Amniotic epithelial cell (primary cell): ENCODE results near the gene MOB1A.
"Not testable (repeated sequence)": the region's sequence is repeated elsewhere in the genome, so short reads cannot be mapped to it uniquely, and the experiment has no call there.

Experiments used
- DNase-seq: peaks from one replicate; pipeline ENCODE4 v3.0.0-alpha.2; 2010; ENCODE audit warnings: low read depth

MOB1A gene

DNA sequence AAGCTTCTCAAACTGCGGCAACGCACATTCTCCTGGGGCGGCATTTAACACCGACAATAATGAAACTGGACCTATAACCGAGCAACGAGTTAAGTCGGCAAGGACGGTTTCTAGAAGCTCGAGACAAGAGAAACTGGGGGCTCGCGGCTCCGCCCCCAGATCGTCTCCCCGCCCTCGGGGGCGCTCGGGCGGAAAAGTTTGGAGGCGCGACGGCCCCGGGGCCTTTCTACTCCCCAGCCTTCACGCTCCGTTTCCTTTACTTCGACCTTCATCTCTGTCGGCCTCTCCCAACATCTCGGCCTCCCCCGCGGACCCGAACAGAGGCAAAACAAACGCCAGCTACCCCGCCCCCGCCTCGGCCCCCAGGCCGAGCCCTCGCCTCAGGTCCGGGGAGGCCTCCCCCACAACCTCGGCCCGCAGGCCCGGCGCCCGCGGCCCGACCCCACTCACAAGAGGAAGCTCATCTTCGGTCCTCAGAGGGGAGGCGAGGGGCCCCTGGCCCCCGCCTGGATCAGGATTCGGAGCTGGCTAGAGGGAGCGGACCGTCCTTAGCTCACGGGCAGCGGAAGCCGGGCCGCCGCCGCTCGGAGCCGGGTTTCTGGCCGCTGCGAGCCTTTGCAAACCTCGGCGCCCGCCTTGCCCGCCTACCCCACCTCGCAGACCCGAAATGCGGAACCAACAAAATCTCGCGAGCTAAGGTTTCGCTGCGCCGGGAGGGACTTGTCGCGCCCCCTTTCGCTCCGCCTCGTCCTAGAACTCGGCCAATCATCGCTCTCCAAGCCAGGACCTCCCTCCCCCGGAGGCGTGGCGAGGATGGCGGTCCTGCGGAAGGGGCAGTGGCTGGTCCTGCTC lies at the start of gene MOB1A:
MOB1A (minus strand) TSS at position 669 of the 852 bp plus-strand sequence; CDS start at position 464, 205 bp downstream.
- peak; percentile 98 for DNase-seq

DNA sequence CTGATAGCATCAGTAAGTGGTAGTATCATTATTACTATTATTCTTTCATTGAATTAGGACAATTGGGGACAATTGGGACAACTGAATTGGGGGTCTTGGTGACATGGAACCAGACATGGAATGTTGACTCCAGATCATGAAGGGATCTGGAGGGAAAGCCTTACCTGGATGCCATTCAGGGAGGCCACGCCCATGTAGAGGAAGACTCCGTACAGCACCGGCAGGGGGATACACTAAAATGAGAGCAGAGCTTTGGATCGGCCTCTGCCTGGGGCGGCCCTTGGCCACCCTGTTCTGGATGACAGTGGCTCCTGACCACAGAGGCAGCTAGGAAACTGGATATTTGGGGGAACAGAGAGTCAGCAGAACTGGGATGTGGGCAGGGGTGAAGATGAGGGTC lies 49.0 kb upstream of the MOB1A start:
- DNase-seq = no peak

DNA sequence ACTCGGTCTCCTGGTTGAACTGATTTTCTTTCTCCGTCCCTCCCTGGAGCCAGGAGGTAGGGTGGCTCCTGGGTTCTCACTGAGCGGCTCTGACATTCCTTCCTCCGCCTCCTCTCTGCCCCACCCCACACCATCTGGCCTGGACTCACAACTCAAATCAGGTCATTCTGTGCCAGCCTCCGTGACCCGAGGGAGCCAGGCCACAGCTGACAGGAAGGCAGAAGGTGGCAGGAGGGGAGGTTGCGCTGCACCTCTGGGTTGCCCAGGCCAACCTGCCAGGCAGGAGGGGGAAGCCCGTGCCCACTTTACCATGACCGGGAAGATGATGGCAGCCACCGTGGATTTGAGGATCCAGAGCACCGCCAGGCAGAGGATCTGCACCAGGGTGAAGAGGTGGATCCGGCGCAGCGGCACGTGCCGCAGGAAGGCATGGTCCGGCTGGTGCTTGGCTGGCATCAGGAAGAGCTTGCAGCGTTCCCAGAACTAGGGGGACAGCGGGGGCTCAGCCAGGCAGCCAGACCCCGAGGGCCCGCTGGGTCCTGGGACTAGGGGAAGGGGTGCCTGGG lies 48.1 kb upstream of the MOB1A start:
- DNase-seq = no peak

DNA sequence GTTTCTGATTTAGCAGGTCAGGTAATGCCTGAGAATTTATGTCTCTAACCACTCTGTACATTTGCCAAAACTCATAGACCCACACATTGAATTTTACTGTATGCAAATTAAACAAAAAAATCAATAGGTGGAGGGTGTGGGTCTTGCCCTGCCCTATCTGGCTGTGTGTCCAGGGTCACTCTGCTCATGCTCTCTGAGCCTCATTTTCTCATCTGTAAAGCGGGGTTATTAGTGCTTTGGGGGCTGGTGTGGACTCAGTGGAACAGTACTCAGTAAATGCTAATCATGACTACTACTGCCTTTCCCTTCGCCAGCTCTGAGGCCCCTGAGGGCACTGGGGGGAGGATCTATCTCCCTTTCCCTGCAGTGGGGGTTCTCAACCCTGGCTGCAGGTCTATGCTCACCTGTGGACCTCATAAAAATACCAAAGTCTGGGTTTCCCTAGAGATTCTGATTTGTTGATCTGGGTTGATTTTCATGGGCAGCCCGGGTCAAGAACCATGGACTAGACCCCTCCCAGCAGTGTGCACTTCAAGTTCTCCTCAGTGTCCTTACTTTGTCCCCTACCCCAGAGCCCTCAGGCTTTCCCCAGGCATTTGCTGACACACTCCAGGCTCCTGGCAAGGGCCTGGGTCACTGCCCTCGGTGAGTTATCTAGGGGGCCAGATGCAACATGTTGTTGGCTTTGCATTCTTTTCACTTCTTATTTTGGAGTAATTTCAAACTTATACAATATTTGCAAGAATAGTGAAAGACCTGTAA lies 47.2 kb upstream of the MOB1A start:
- no peak for DNase-seq

GRCh38 chr2:74223941-74224770 lies 45.5 kb upstream of the MOB1A start:
- no peak for DNase-seq

DNA sequence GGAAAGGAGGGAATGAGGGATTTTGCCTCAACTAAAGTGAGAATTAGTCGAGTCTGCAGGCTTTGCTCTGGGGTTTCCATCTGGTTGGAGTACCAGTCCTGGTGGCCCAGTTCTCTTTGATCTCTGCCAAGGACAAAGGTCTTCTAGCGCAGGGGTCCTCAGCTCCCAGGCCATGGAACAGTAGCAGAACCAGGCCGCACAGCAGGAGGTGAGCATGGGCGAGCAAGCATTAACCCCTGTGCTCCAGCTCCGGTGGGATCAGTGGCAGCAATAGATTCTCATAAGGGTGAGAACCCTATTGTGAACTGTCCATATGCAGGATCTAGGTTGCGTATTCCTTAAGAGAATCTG lies 43.6 kb upstream of the MOB1A start:
- DNase-seq = no peak

GRCh38 chr2:74221604-74222299 lies 43.1 kb upstream of the MOB1A start:
- no peak for DNase-seq

DNA sequence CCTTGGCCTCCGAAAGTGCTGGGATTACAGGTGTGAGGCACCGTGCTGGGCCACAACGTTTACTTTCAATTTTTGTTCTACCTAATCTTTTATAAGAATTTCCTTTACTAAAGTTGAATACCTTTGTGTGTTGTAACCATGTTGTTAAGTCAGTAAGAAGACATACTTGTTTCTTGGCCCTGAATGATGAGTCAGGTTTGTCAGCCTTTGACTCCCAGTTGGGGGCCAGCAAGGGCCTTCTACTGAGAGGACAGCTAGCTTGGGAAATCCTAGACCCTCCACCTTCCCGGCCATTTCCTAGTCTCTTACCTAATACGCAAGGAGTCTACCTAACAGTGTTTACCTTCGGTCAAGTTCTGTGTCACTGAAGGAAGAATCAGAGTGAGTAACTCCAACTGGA lies 42.4 kb upstream of the MOB1A start:
- DNase-seq = peak; percentile 45

DNA sequence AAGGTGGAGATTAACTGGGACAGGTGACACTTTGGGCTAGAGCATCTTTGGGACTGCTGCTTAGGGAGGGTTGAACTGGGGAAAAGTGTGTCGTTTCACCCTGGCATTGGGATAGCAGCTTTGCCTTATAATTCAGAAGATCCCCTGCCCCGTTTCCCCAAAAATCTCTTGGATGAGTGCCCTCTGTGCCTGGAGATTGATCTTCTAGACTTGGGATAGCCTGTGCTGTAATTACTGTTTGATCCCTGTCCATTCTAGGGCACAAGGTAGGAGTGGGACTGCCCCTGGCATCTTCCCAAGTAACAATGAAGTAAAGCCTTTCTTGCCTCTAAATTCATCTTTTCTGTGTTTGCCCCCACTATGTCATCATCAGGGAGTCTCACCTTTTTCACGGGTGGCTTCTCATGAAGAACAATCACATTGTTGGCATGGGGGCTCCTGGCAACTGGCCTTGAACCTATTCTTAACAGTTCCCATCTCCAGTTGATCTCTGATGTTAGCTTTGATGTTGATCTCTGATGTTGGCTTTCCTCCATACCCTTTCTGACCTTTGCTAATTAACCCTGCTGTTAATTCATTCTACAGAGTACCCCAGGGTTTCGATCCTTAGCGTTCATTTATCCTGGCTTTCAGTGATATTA lies 41.3 kb upstream of the MOB1A start:
- no peak for DNase-seq

GRCh38 chr2:74216642-74217041 lies 38.0 kb upstream of the MOB1A start:
- no peak for DNase-seq

DNA sequence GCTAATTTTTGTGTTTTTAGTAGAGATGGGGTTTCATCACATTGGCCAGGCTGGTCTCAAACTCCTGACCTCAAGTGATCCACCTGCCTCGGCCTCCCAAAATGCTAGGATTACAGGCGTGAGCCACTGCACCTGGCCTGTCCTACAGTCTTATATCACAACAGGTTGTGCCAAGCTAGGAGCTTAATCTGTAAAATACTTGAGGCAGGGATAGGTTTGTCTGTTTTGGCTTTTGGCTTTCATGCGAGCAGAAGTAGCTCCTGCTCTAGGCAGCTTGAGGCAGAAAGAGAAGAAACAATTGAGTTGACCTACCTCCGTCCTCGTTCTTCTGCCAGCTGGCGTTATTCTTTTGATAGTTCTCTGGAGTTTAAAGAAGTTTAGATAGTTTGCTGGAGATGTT lies 37.1 kb upstream of the MOB1A start:
- not testable (repeated sequence) for DNase-seq

DNA sequence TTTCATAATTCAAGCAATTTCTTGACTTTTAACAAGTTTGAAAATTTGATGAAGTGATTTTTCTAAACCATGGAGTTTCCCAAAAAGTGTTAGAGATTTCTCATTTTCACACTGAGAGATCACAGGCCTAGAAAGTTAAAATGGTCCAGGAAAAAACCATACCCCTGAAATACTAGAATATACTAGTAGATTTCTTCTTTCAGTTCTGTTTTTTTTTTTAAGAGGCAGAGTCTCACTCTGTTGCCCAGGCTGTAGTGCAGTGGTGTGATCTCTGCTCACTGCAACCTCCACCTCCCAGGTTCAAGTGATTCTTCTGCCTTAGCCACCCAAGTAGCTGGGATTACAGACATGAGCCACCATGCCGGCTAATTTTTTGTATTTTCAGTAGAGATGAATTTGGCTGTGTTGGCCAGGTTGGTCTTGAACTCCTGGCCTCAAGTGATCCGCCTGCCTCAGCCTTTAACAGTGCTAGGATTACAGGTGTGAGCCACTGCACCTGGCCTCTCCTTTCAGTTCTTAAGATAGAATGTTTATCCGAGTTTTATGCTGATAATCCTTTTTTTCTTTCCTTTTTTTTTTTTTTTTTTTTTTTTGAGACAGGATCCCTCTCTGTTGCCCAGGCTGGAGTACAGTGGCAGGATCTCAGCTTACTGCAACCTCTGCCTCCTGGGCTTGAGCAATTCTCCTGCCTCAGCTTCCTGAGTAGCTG lies 34.2 kb upstream of the MOB1A start:
- no peak for DNase-seq

DNA sequence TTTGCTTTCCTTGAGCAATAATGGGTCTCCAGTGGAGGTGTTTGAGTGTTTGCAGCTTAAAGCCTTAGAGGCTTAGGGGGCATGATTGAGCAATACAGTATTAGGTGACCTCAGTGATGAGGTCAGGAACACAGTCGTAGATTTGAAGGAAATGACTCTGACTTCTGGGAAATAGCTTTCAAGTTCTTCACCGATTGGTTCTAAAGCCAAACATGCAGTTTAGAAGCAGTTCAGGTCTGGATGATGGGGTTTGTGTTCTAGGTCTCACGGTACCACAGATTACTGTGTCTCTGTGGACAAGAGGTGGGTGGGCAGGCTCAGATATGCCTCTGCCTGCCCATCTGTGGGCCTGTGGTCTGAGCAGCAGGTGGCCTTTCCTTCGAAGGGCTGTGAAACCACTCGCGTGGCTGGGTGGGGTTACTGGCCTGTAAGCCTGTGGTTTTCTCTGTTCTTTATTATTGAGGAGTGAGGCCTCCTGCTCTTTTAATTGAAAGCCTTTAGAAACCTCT lies 27.6 kb upstream of the MOB1A start:
- peak; percentile 83 for DNase-seq

DNA sequence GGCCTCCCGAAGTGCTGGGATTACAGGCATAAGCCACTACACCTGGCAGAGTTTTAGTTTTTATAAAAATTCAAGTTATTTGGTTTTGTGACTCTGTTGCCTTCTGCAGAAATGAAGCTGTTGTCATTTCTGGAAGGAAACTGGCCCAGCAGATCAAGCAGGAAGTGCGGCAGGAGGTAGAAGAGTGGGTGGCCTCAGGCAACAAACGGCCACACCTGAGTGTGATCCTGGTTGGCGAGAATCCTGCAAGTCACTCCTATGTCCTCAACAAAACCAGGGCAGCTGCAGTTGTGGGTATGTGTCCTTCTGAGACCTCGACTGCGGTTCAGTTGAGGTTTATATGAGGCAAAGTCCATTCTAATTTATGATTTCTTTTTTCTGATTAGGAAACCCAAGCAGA lies 26.9 kb upstream of the MOB1A start:
- DNase-seq = no peak

DNA sequence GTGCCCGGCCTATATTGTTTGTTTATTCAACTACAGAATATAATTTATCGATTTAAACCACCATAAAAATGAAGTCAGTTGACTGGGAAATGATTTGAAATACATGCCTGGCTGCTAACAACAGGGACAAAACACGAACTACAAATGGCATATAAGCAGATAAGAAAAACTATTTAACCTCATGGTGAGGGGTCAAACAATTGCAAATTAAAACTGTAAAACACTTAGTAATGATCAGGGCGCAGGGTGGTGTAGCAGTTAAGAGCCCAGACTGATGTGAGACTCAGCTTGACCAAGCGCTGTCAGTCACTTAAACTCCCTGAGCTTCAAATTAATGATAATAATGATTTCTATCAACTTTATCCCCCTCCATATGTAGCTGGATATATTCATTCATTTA lies 26.4 kb upstream of the MOB1A start:
- no peak for DNase-seq

DNA sequence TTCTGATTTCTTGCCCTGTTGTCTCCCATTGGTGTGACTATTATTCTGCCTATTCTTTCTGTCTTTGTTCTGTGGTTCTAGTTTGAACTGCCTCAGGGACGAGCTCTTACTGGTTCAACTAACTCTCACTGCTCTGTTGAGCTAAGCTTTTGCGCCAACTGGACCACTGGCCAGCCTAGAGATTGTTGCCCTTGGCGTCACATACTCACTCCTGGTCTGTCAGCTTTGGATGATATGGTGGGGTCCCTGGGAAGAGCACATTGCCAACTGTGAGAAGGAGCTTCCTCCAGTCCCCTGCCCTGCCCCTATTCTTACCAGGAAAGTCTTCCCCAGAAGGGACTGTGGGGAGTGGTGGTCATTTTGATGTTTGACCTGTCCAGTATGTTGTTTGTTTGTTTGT lies 25.8 kb upstream of the MOB1A start:
- DNase-seq = no peak

DNA sequence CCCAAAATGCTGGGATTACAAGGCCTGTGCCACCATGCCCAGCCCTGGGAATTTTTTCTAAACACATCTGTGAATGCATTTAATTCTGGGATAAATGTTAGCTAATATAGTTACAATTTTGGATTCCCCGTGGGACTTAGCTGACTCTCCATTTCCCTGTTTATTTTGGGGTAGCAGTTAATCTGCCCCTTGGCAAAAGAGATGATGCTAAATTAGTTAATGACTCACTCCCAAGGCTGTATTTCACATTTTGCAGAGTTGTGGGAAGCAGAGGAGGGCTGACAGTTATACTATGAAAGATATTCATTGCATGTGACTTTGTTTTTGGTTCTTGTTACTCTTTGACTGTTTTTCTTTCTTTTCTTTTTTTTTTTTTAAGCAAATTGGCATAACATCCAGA lies 22.9 kb upstream of the MOB1A start:
- peak; percentile 51 for DNase-seq

DNA sequence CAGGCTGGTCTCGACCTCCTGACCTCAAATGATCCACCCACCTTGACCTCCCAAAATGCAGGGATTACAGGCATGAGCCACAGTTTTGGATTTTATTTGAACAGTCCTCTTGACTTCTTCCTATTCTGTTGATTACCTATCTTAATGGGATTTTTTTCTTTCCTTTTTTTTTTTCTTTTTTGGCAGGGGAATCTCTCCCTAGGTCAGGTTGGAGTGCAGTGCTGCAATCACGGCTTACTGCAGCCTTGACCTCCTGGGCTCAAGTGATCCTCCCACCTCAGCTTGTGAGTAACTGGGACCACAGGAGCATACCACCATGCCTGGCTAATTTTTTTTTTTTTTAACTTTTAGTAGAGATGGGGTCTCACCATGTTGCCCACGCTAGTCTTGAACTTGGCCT lies 22.5 kb upstream of the MOB1A start:
- no peak for DNase-seq

DNA sequence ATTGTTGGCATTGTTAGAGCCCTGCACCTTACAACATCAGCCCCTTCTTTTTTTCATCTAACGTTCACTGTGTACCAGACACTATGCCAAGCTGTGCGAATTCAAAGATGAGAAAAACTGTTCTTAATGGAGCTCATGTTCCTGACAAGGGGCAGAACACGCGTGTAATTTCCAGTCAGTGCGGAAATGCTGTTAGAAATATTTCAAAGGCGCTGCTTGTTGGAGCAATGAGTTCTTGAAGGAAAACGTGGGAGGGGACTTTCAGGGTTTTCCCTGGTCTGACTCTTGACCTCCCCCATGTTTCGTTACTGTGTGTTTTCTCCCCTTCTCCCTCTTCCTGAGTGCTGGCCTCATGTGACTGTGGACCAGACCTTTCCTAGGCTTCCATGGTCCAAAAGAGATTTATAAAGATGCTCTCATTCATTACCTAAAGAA lies 21.2 kb upstream of the MOB1A start:
- DNase-seq = peak; percentile 51

DNA sequence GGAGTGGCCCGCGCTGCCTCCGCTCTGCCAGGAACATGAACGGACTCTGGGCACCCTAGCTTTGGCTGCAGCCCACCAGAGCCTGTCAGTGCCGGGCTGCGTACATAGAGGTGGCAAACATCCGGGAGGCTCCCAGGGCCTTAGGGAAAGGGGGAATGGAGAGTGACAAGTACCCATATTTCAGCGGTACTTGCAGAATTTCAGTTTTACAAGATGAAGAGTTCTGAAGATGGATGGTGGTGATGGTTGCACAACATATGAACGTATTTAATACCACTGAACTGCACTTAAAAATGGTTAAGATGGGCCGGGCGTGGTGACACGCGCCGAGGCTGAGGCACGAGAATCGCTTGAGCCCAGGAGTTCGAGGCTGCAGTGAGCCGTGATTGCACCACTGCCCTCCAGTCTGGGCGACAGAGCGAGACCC lies 20.6 kb upstream of the MOB1A start:
- DNase-seq = peak; percentile 75
